ENCODE results near the gene TCF7L2. TPM values are rescaled to one million over a fixed set of nuclear protein-coding genes. Genes with fewer than 3 reads are reported as not detected.
"Not testable (repeated sequence)": the region's sequence is repeated elsewhere in the genome, so short reads cannot be mapped to it uniquely, and the experiment has no call there.

TCF7L2 gene
- total and polyA plus RNA-seq, 2 donors (not counting 1 experiment from before 2014, with no cell fraction given) = 3.4 to 5.0 TPM

GRCh38 chr10:113108948-113109347 is 158.9 kb downstream of the TCF7L2 start:
- TF ChIP-seq CTCF (conservative IDR thresholded peaks at IDR 0.05 in 1 of 2, IDR thresholded peaks at IDR 0.05 in 1 of 2; ENCODE audit: low read depth in 1 of 2, low read length in 2 of 2) (no peak), EZH2 (IDR thresholded peaks at IDR 0.05; ENCODE audit: low read length, missing control alignments) (no peak)
- no peaks in the 10 kb centered on the region for H4K20me1 ChIP-seq (ENCODE audit: control insufficient read depth, extremely low read depth, insufficient read depth, low read length)
- H3K27ac ChIP-seq (ENCODE audit: insufficient read depth, low read length) = no peak overlapping the region
- no peak overlapping the region for H3K4me2 ChIP-seq (ENCODE audit: extremely low read depth, insufficient read depth, low read length)
- peaks cover 2% of the 10 kb centered on the region for H3K4me1 ChIP-seq (ENCODE audit: control insufficient read depth, extremely low read depth, insufficient read depth, low read length)
- no peak overlapping the region for H3K4me3 ChIP-seq (replicated peaks in 1 of 4; ENCODE audit: control extremely low read depth in 1 of 4, insufficient read depth in 1 of 4, low read depth in 3 of 4, low read length in 4 of 4)
- H3K27me3 ChIP-seq (ENCODE audit: control insufficient read depth, insufficient read depth, low read length) = no peaks in the 10 kb centered on the region
- H3K9me3 ChIP-seq (ENCODE audit: control insufficient read depth, insufficient read depth, low read depth, low read length) = no peaks in the 10 kb centered on the region
- no peak overlapping the region for H3K9ac ChIP-seq (ENCODE audit: insufficient read depth, low read length)
- H2AFZ ChIP-seq (ENCODE audit: low read length) = no peak overlapping the region
- no peak for DNase-seq (ENCODE audit: low read depth in 2 of 2)
- no peaks in the 10 kb centered on the region for H3K36me3 ChIP-seq (ENCODE audit: control insufficient read depth, insufficient read depth, low read length)
- no peaks in the 10 kb centered on the region for H3K79me2 ChIP-seq (ENCODE audit: control insufficient read depth, insufficient read depth, low read length)

- not testable (repeated sequence) for H3K4me2 ChIP-seq (ENCODE audit: extremely low read depth, insufficient read depth, low read length); H3K9me3 ChIP-seq (ENCODE audit: control insufficient read depth, insufficient read depth, low read depth, low read length); DNase-seq (ENCODE audit: low read depth in 2 of 2); H3K27me3 ChIP-seq (ENCODE audit: control insufficient read depth, insufficient read depth, low read length); H3K4me1 ChIP-seq (ENCODE audit: control insufficient read depth, extremely low read depth, insufficient read depth, low read length); H3K9ac ChIP-seq (ENCODE audit: insufficient read depth, low read length); H3K4me3 ChIP-seq (replicated peaks in 1 of 4; ENCODE audit: control extremely low read depth in 1 of 4, insufficient read depth in 1 of 4, low read depth in 3 of 4, low read length in 4 of 4); H3K27ac ChIP-seq (ENCODE audit: insufficient read depth, low read length); H3K36me3 ChIP-seq (ENCODE audit: control insufficient read depth, insufficient read depth, low read length); H4K20me1 ChIP-seq (ENCODE audit: control insufficient read depth, extremely low read depth, insufficient read depth, low read length); H2AFZ ChIP-seq (ENCODE audit: low read length); H3K79me2 ChIP-seq (ENCODE audit: control insufficient read depth, insufficient read depth, low read length)
Observed at GRCh38 chr10:113109482-113109881, 159.4 kb downstream of the TCF7L2 start.

- H3K4me1 ChIP-seq (ENCODE audit: control insufficient read depth, extremely low read depth, insufficient read depth, low read length) = no peaks in the 10 kb centered on the region
- H3K9ac ChIP-seq (ENCODE audit: insufficient read depth, low read length) = no peak overlapping the region
- no peak overlapping the region for H3K27ac ChIP-seq (ENCODE audit: insufficient read depth, low read length)
- H3K4me2 ChIP-seq (ENCODE audit: extremely low read depth, insufficient read depth, low read length) = no peak overlapping the region
- TF ChIP-seq CTCF (conservative IDR thresholded peaks at IDR 0.05 in 1 of 2, IDR thresholded peaks at IDR 0.05 in 1 of 2; ENCODE audit: low read depth in 1 of 2, low read length in 2 of 2) (no peak), EZH2 (IDR thresholded peaks at IDR 0.05; ENCODE audit: low read length, missing control alignments) (no peak)
- no peaks in the 10 kb centered on the region for H3K79me2 ChIP-seq (ENCODE audit: control insufficient read depth, insufficient read depth, low read length)
- no peaks in the 10 kb centered on the region for H3K36me3 ChIP-seq (ENCODE audit: control insufficient read depth, insufficient read depth, low read length)
- no peak overlapping the region for H3K4me3 ChIP-seq (replicated peaks in 1 of 4; ENCODE audit: control extremely low read depth in 1 of 4, insufficient read depth in 1 of 4, low read depth in 3 of 4, low read length in 4 of 4)
- DNase-seq (ENCODE audit: low read depth in 2 of 2) = no peak
- H3K27me3 ChIP-seq (ENCODE audit: control insufficient read depth, insufficient read depth, low read length) = no peaks in the 10 kb centered on the region
- H2AFZ ChIP-seq (ENCODE audit: low read length) = no peak overlapping the region
- H4K20me1 ChIP-seq (ENCODE audit: control insufficient read depth, extremely low read depth, insufficient read depth, low read length) = no peaks in the 10 kb centered on the region
- no peaks in the 10 kb centered on the region for H3K9me3 ChIP-seq (ENCODE audit: control insufficient read depth, insufficient read depth, low read depth, low read length)
Observed at GRCh38 chr10:113111260-113111659, 161.2 kb downstream of the TCF7L2 start.
